OCI-LY3 (cell line): ENCODE results near the gene ASB8.

Source experiments
- H2AFZ ChIP-seq: fragments of 200-600, 300-600 bp; shearing (Covaris generic); 2 replicates; pipeline ENCODE4 v1.6.0; 2014; ENCODE audit warnings: antibody characterized with exemption, low read depth, low read length
- H3K27ac ChIP-seq: fragments of 200-600, 300-600 bp; sonication (generic); 2 replicates; pipeline ENCODE4 v1.5.1; 2014; ENCODE audit warnings: mild to moderate bottlenecking, low read length, moderate library complexity, mixed read lengths
- H3K27me3 ChIP-seq: fragments of 200-600, 300-600 bp; sonication (generic); 2 replicates; pipeline ENCODE4 v1.6.1; 2014; ENCODE audit warnings: low read depth, low read length, mixed read lengths
- H3K36me3 ChIP-seq: fragments of 200-600, 300-600 bp; sonication (generic); replicated peaks from 2 replicates; pipeline ENCODE3; 2014; ENCODE audit warnings: low read depth, low read length, mixed read lengths
- H3K4me1 ChIP-seq: fragments of 300-600, 200-600 bp; sonication (generic); 2 replicates; pipeline ENCODE4 v1.6.1; 2014; ENCODE audit warnings: low read length, mixed read lengths
- H3K4me2 ChIP-seq: fragments of 200-600, 300-600 bp; sonication (generic); 2 replicates; pipeline ENCODE4 v1.6.1; 2014; ENCODE audit warnings: low read length, mixed read lengths
- H3K4me3 ChIP-seq: fragments of 300-600, 200-600 bp; sonication (generic); 2 replicates; pipeline ENCODE4 v1.5.1; 2014; ENCODE audit warnings: antibody characterized with exemption, mild to moderate bottlenecking, low read length, moderate library complexity
- H3K79me2 ChIP-seq: fragments of 300-600, 200-600 bp; shearing (Covaris generic); 2 replicates; pipeline ENCODE4 v1.6.1; 2014; ENCODE audit warnings: mild to moderate bottlenecking, low read length, mixed read lengths
- H3K9ac ChIP-seq: fragments of 300-600, 200-600 bp; shearing (Covaris generic); 2 replicates; pipeline ENCODE4 v1.6.0; 2014; ENCODE audit warnings: mild to moderate bottlenecking, low read length, moderate library complexity
- H3K9me3 ChIP-seq: fragments of 200-600, 300-600 bp; shearing (Covaris generic); 2 replicates; pipeline ENCODE4 v1.6.1; 2014; ENCODE audit warnings: low read length, mixed read lengths; ENCODE audit not compliant: insufficient read depth
- H4K20me1 ChIP-seq: fragments of 200-600, 300-600 bp; sonication (generic); 2 replicates; pipeline ENCODE4 v1.6.1; 2016; ENCODE audit warnings: low read length, mixed read lengths; ENCODE audit not compliant: insufficient read depth
- CTCF ChIP-seq: fragments of 200-600, 300-600 bp; sonication (generic); IDR thresholded peaks from 2 replicates; pipeline ENCODE4 v1.5.1; 2014; ENCODE audit warnings: antibody characterized with exemption, low read length, low read depth
- EZH2phosphoT487 ChIP-seq: fragments of 200-600 bp; shearing (Covaris generic); IDR thresholded peaks from 2 replicates; pipeline ENCODE4 v1.6.1; 2018; ENCODE audit warnings: antibody characterized with exemption, mixed run types, low read depth

ASB8 gene

GRCh38 chr12:48192861-48193260 lies 35.5 kb upstream of the ASB8 start:
- Histone ChIP-seq H3K4me1 (peaks cover 9% of the 10 kb centered on the region), H3K36me3 (no peaks in the 10 kb centered on the region), H4K20me1 (no peaks in the 10 kb centered on the region), H3K27ac (no peak overlapping the region), H2AFZ (no peak overlapping the region), H3K4me3 (no peak overlapping the region), H3K27me3 (peaks cover 9% of the 10 kb centered on the region; the same call in 1 of the 2 replicates), H3K9me3 (no peaks in the 10 kb centered on the region), H3K79me2 (no peaks in the 10 kb centered on the region), H3K9ac (no peak overlapping the region), H3K4me2 (no peak overlapping the region)
- TF ChIP-seq CTCF: no peak
- no peak for TF ChIP-seq EZH2phosphoT487

- peaks cover 6% of the 10 kb centered on the region; the same call in 1 of the 2 replicates for H3K4me1 ChIP-seq
- no peak overlapping the region for H3K9ac ChIP-seq
- peaks cover 9% of the 10 kb centered on the region; the same call in 1 of the 2 replicates for H3K27me3 ChIP-seq
- H3K4me3 ChIP-seq: no peak overlapping the region
- H4K20me1 ChIP-seq: no peaks in the 10 kb centered on the region
- TF ChIP-seq CTCF: no peak
- no peak overlapping the region for H3K4me2 ChIP-seq
- no peaks in the 10 kb centered on the region for H3K9me3 ChIP-seq
- no peaks in the 10 kb centered on the region for H3K79me2 ChIP-seq
- H3K36me3 ChIP-seq: no peaks in the 10 kb centered on the region
- no peak overlapping the region for H2AFZ ChIP-seq
- no peak overlapping the region for H3K27ac ChIP-seq
Observed at GRCh38 chr12:48191096-48191495, 33.8 kb upstream of the ASB8 start.

- Histone ChIP-seq H2AFZ (no peak overlapping the region), H4K20me1 (no peaks in the 10 kb centered on the region), H3K36me3 (no peaks in the 10 kb centered on the region), H3K27ac (no peak overlapping the region), H3K4me1 (peaks cover 22% of the 10 kb centered on the region), H3K4me3 (no peak overlapping the region), H3K79me2 (no peaks in the 10 kb centered on the region), H3K27me3 (peaks cover 3% of the 10 kb centered on the region; the same call in 1 of the 2 replicates), H3K9me3 (no peaks in the 10 kb centered on the region), H3K4me2 (no peak overlapping the region), H3K9ac (no peak overlapping the region)
- TF ChIP-seq EZH2phosphoT487 (no peak), CTCF (peak; percentile 82)
Observed at GRCh38 chr12:48189331-48190125, 32.2 kb upstream of the ASB8 start.

GRCh38 chr12:48187916-48188695 lies 30.8 kb upstream of the ASB8 start:
- no peaks in the 10 kb centered on the region for H3K36me3 ChIP-seq
- H3K4me2 ChIP-seq: no peak overlapping the region
- H3K79me2 ChIP-seq: no peaks in the 10 kb centered on the region
- no peak overlapping the region for H3K9ac ChIP-seq
- peaks cover 3% of the 10 kb centered on the region; the same call in 1 of the 2 replicates for H3K27me3 ChIP-seq
- TF ChIP-seq CTCF (no peak), EZH2phosphoT487 (no peak)
- H2AFZ ChIP-seq: no peak overlapping the region
- H3K27ac ChIP-seq: no peak overlapping the region
- H3K4me3 ChIP-seq: no peak overlapping the region
- no peaks in the 10 kb centered on the region for H4K20me1 ChIP-seq
- H3K4me1 ChIP-seq: peaks cover 22% of the 10 kb centered on the region
- no peaks in the 10 kb centered on the region for H3K9me3 ChIP-seq
